ENCODE data around the gene PLEKHA1.
A peak's percentile ranks its signal among the peaks of the same experiment; 100 is the strongest.

The PLEKHA1 gene

DNA sequence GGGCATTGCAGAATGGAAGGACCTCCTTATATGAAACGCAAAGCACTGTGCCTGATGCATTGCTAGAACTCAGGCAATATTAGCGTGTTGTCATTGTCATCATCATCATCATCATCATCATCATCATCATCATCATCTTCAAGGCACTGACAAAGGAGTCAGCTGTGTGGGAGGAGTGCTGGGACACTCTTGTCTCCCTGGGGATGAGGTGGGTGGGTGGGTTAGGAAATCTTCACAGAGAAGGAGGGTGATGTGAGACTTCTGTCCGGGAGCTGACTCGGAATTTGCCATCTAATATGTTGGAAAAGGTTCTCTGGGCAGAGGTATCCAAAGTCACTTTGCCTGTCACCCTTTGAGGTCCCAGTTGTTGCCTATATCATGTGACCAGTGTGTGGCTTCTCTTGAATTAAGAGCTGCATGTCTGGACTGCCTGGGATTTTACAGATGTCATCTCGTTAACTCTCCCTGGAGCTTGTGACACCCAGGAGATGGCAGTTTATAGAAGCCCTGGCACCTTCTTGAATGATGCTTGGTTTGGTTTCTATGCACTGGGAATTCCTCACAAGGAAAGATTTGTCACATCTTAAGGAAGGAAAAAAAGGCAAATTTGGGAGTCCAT, 93.9 kb downstream of the PLEKHA1 start:
- DNase-seq (ENCODE audit: low spot score), result no peak
- no peaks in the 10 kb centered on the region for H3K27me3 ChIP-seq (ENCODE audit: insufficient read depth, poor library complexity, severe bottlenecking)
- peak overlapping the region; percentile 90 for H3K27ac ChIP-seq (ENCODE audit: poor library complexity, severe bottlenecking)
- peaks cover 21% of the 10 kb centered on the region for H3K36me3 ChIP-seq (ENCODE audit: low read depth)
- H3K9me3 ChIP-seq (ENCODE audit: severe bottlenecking), result no peaks in the 10 kb centered on the region
- TF ChIP-seq, protein P1, sequence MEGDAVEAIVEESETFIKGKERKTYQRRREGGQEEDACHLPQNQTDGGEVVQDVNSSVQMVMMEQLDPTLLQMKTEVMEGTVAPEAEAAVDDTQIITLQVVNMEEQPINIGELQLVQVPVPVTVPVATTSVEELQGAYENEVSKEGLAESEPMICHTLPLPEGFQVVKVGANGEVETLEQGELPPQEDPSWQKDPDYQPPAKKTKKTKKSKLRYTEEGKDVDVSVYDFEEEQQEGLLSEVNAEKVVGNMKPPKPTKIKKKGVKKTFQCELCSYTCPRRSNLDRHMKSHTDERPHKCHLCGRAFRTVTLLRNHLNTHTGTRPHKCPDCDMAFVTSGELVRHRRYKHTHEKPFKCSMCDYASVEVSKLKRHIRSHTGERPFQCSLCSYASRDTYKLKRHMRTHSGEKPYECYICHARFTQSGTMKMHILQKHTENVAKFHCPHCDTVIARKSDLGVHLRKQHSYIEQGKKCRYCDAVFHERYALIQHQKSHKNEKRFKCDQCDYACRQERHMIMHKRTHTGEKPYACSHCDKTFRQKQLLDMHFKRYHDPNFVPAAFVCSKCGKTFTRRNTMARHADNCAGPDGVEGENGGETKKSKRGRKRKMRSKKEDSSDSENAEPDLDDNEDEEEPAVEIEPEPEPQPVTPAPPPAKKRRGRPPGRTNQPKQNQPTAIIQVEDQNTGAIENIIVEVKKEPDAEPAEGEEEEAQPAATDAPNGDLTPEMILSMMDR (IDR thresholded peaks at IDR 0.05; ENCODE audit: poor library complexity, severe bottlenecking), result no peak
- ATAC-seq (ENCODE audit: low read depth), result no peak; the same call in 2 of the 3 replicates
- H3K4me3 ChIP-seq (ENCODE audit: severe bottlenecking), result no peak overlapping the region
- H3K4me1 ChIP-seq (ENCODE audit: insufficient read depth, poor library complexity, severe bottlenecking), result peaks cover 40% of the 10 kb centered on the region

DNA sequence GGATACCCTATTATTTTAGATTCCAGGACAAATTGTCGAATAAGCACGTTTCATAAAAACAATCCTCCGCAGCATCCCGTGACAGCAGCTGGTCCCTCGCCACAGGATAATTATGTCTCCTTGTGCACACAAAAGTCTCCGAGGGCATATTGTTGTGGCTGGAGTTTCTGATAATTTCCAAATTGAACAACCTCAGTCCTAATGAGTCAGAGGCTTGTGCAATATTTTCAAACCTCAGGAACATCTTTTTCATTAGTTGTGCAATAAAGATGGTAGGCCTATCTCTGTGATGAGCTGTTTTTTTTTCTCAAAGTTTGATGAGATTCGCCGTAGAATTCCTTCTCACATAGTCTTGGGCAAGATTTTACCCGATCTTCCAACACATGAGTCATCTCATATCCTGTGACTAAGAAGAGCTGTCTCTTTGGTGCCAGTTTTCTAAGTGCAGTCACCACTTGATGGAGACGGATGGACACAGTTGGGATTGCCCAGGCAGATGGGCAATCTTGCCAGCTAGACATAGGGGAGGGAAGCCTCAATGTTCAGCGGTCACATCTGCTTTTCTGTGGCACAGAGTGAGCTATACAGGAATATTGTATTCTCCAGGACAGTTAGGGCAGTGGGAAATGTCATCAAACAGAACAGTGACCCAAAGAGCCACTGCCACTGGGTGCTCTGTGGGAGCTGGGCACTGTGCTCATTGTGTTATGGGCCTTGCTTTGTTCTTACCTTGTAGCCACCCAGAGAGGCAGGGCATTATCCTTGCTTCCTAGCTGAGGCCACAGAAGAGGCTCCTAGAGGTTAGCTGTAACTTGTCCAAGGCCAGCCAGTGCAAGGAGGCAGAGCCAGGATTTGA, 94.6 kb downstream of the PLEKHA1 start:
- no peaks in the 10 kb centered on the region for H3K27me3 ChIP-seq (ENCODE audit: insufficient read depth, poor library complexity, severe bottlenecking)
- peak overlapping the region; percentile 90 for H3K27ac ChIP-seq (ENCODE audit: poor library complexity, severe bottlenecking)
- no peaks in the 10 kb centered on the region for H3K9me3 ChIP-seq (ENCODE audit: severe bottlenecking)
- H3K4me1 ChIP-seq (ENCODE audit: insufficient read depth, poor library complexity, severe bottlenecking), result peaks cover 35% of the 10 kb centered on the region
- TF ChIP-seq, protein P1 (IDR thresholded peaks at IDR 0.05; ENCODE audit: poor library complexity, severe bottlenecking), result peak; percentile 65
- peaks cover 16% of the 10 kb centered on the region for H3K36me3 ChIP-seq (ENCODE audit: low read depth)
- no peak overlapping the region for H3K4me3 ChIP-seq (ENCODE audit: severe bottlenecking)
- peak; percentile 88 for ATAC-seq (ENCODE audit: low read depth)
- no peak for DNase-seq (ENCODE audit: low spot score)

DNA sequence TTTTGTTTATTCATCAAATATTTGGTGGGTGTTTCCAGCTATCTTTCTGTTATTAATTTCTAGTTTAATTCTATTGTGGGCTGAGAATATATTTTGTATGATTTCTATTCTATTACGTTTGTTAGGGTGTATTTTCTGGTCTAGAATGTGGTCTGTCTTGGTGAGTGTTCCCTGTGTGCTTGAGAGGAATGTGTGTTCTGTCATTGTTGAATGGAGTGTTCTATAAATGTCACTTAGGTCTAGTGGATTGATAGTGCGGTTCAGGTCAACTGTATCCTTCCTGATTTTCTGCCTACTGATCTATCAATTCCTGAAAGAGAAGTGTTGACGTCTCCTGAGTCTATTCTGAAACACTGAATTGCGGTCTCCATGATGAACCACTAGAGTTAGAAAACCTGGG, 95.3 kb downstream of the PLEKHA1 start:
- Histone ChIP-seq H3K4me1 (ENCODE audit: insufficient read depth, poor library complexity, severe bottlenecking) (peaks cover 38% of the 10 kb centered on the region), H3K27me3 (ENCODE audit: insufficient read depth, poor library complexity, severe bottlenecking) (no peaks in the 10 kb centered on the region), H3K27ac (ENCODE audit: poor library complexity, severe bottlenecking) (peak overlapping the region; percentile 90), H3K9me3 (ENCODE audit: severe bottlenecking) (no peaks in the 10 kb centered on the region), H3K36me3 (ENCODE audit: low read depth) (peaks cover 11% of the 10 kb centered on the region), H3K4me3 (ENCODE audit: severe bottlenecking) (no peak overlapping the region)
- DNase-seq (ENCODE audit: low spot score) (no peak), ATAC-seq (ENCODE audit: low read depth) (no peak)
- TF ChIP-seq, protein P1 (IDR thresholded peaks at IDR 0.05; ENCODE audit: poor library complexity, severe bottlenecking), result no peak

DNA sequence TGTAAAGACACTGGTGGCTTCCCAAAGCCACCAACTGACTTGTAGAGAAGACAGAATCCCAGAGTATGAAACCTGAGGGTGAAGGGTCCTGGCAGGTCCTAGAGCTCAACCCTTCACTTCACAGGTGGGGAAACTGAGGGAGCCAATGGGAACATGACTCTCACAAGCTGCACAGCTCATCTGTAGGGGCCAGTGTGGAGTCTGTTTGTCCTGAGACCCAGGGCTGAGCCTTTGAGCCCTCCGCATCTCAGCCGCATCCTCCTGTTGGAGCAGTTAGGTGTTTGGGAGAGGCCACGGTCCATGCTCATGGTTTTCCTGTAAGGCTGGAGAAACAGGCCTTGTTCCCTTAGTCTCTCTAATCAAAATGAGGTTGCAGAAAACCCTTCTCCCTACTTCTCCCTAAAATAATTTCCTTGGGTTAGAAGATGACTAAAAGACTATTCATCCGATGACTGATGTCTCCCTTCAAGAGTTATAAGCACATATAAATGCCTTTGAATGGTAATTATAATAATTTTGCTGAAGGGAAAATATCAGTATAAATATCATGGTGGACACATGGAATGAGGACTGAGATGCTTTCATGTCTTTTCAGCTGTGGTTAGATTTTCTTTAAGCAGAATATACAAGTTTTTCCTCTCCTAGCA, 97.1 kb downstream of the PLEKHA1 start:
- DNase-seq (ENCODE audit: low spot score), result no peak

More for the DNA sequence above, 97.1 kb downstream of the PLEKHA1 start:
- ATAC-seq (ENCODE audit: low read depth), result peak; percentile 24; the same call in 1 of the 3 replicates
- Histone ChIP-seq H3K9me3 (ENCODE audit: severe bottlenecking) (no peaks in the 10 kb centered on the region), H3K36me3 (ENCODE audit: low read depth) (peaks cover 11% of the 10 kb centered on the region), H3K27ac (ENCODE audit: poor library complexity, severe bottlenecking) (peak overlapping the region; percentile 59), H3K4me3 (ENCODE audit: severe bottlenecking) (no peak overlapping the region), H3K27me3 (ENCODE audit: insufficient read depth, poor library complexity, severe bottlenecking) (no peaks in the 10 kb centered on the region), H3K4me1 (ENCODE audit: insufficient read depth, poor library complexity, severe bottlenecking) (peaks cover 55% of the 10 kb centered on the region)
- TF ChIP-seq, protein P1 (IDR thresholded peaks at IDR 0.05; ENCODE audit: poor library complexity, severe bottlenecking), result no peak

Measured in RWPE2 (cell line).